Endothelial cell of umbilical vein (primary cell): ENCODE results near the gene FBXO27. TPM values are rescaled to one million over a fixed set of nuclear protein-coding genes. Genes with fewer than 3 reads are reported as not detected.

ENCODE experiments used
- BruUV-seq: library from RNA; stranded (reverse); fragments of 400-500 nt; replicated peaks from 2 replicates; lab custom pipeline; 2021; lab: Mats Ljungman, UMichigan
- CTCF ChIA-PET: fragments of 300-600, 350-600 bp; sonication (Branson Sonifier 250); formaldehyde crosslinking; loops from one replicate; lab custom pipeline; 2021; ENCODE audit warnings: antibody characterized with exemption, inconsistent platforms; lab: Charles Lee
- POLR2A ChIA-PET: fragments of 300-600, 350-600 bp; sonication (Branson Sonifier 250); formaldehyde crosslinking; loops from one replicate; lab custom pipeline; 2021; ENCODE audit warnings: antibody characterized with exemption, inconsistent platforms; lab: Charles Lee
- DNase-seq: peaks from one replicate; pipeline ENCODE4 v3.0.0-alpha.2; 2011; ENCODE audit warnings: low read depth, low spot score
- FAIRE-seq: peaks from 2 replicates; lab custom pipeline; 2011; peaks lifted over from hg19 to GRCh38; lab: Jason Lieb, UNC
- H2AFZ ChIP-seq: 2 replicates; pipeline ENCODE4 v1.6.0; 2012; ENCODE audit warnings: low read depth, low read length, control low read depth, inconsistent platforms
- H3K27ac ChIP-seq: 2 replicates; pipeline ENCODE4 v1.5.1; 2011; ENCODE audit warnings: low read depth, mild to moderate bottlenecking, control low read depth, low read length, moderate library complexity; ENCODE audit not compliant: insufficient read depth
- H3K27me3 ChIP-seq, 2 experiments: 2 replicates each; pipeline versions ENCODE4 v1.6.0 to v1.6.1; 2011; ENCODE audit warnings: low read length in 2 of 2, mixed read lengths in 1 of 2; ENCODE audit not compliant: control insufficient read depth in 2 of 2, insufficient read depth in 2 of 2
- H3K36me3 ChIP-seq, 2 experiments: 2 replicates in 1 of 2; 3 replicates in 1 of 2; pipeline ENCODE4 v1.5.1; 2011; ENCODE audit warnings: low read length in 2 of 2, mild to moderate bottlenecking in 1 of 2, moderate library complexity in 1 of 2; ENCODE audit not compliant: control insufficient read depth in 2 of 2, insufficient read depth in 2 of 2; ENCODE audit errors: extremely low read depth in 1 of 2
- H3K4me1 ChIP-seq: 3 replicates; pipeline ENCODE4 v1.5.1; 2011; ENCODE audit warnings: mild to moderate bottlenecking, low read length; ENCODE audit not compliant: control insufficient read depth, insufficient read depth; ENCODE audit errors: extremely low read depth
- H3K4me2 ChIP-seq: 2 replicates; pipeline ENCODE4 v1.6.1; 2011; ENCODE audit warnings: low read length, control low read depth, mixed read lengths; ENCODE audit not compliant: insufficient read depth
- H3K4me3 ChIP-seq, 3 experiments: fragments of 200-600 bp in 1 of 3; sonication (generic), shearing (Covaris generic) in 1 of 3; replicated peaks in 1 of 3; 2 replicates each; pipeline ENCODE4 v1.5.1; 2011 to 2016; ENCODE audit warnings: control low read depth in 3 of 3, low read length in 3 of 3, mild to moderate bottlenecking in 2 of 3, inconsistent platforms in 1 of 3, low read depth in 1 of 3, moderate library complexity in 1 of 3; ENCODE audit not compliant: insufficient read depth in 1 of 3
- H3K79me2 ChIP-seq: 2 replicates; pipeline ENCODE4 v1.6.0; 2012; ENCODE audit warnings: low read length, inconsistent platforms; ENCODE audit not compliant: control insufficient read depth, insufficient read depth
- H3K9ac ChIP-seq: replicated peaks from 2 replicates; pipeline ENCODE3; 2011; ENCODE audit warnings: low read length, control low read depth; ENCODE audit not compliant: insufficient read depth; ENCODE audit errors: extremely low read depth
- H3K9me1 ChIP-seq: replicated peaks from 3 replicates; pipeline ENCODE4 v1.6.0; 2011; ENCODE audit warnings: mild to moderate bottlenecking, low read length; ENCODE audit not compliant: control insufficient read depth, insufficient read depth; ENCODE audit errors: extremely low read depth
- H3K9me3 ChIP-seq: replicated peaks from 2 replicates; pipeline ENCODE4 v1.5.1; 2012; ENCODE audit warnings: low read length, inconsistent platforms; ENCODE audit not compliant: control insufficient read depth, insufficient read depth
- H4K20me1 ChIP-seq: replicated peaks from 2 replicates; pipeline ENCODE3; 2011; ENCODE audit warnings: mild to moderate bottlenecking, low read length; ENCODE audit not compliant: control insufficient read depth, insufficient read depth; ENCODE audit errors: extremely low read depth
- EZH2 ChIP-seq: IDR thresholded peaks from 2 replicates; pipeline ENCODE4 v1.6.1; 2012; ENCODE audit warnings: borderline replicate concordance, low read depth, mild to moderate bottlenecking, moderate library complexity, low read length, inconsistent platforms; ENCODE audit not compliant: severe bottlenecking
- FOS ChIP-seq: IDR thresholded peaks from 2 replicates; pipeline ENCODE4 v1.6.1; 2011; ENCODE audit warnings: mild to moderate bottlenecking, low read length, moderate library complexity, borderline replicate concordance; ENCODE audit not compliant: insufficient read depth
- GATA2 ChIP-seq: IDR thresholded peaks from 2 replicates; pipeline ENCODE4 v1.7.0; 2011; ENCODE audit warnings: low read depth, mild to moderate bottlenecking, moderate library complexity, mixed read lengths, low read length; ENCODE audit not compliant: insufficient read length, insufficient read depth
- JUN ChIP-seq: IDR thresholded peaks from 2 replicates; pipeline ENCODE4 v1.6.1; 2011; ENCODE audit warnings: borderline replicate concordance, low read depth; ENCODE audit not compliant: insufficient read length, insufficient read depth
- MYC ChIP-seq: IDR thresholded peaks from one replicate; pipeline ENCODE4 v1.6.1; 2011; ENCODE audit warnings: mild to moderate bottlenecking, low read depth, low read length
- POLR2A ChIP-seq: IDR thresholded peaks from 2 replicates; pipeline ENCODE4 v1.6.1; 2012; ENCODE audit warnings: low read depth, mild to moderate bottlenecking, control low read depth, low read length
- POLR2AphosphoS5 ChIP-seq: IDR thresholded peaks from 2 replicates; pipeline ENCODE4 v1.6.1; 2012; ENCODE audit warnings: low read depth, mild to moderate bottlenecking, control low read depth, low read length, moderate library complexity; ENCODE audit not compliant: insufficient read depth
- dilution Hi-C: fragments of 300-500 bp; cut with MboI; formaldehyde crosslinking; loops from one replicate; pipeline ENCODE4 v1.15.0; 2019; ENCODE audit warnings: low sequenced_read_pairs; ENCODE audit not compliant: extremely low pct_ligation_motif_present
- intact Hi-C: fragments of 100-400 bp; cut with micrococcal nuclease; formaldehyde crosslinking; loops from one replicate; pipeline ENCODE4 v1.10.0; 2022
- polyA plus RNA-seq, 4 experiments: library from polyadenylated mRNA; depleted of rRNA in 3 of 4; stranded (reverse) in 3 of 4; unstranded in 1 of 4; fragments of >200 nt; gene quantifications; 2 replicates each; pipeline versions ENCODE4 v1.2.1 to v1.2.3, GENCODE V29; 2011 to 2012; ENCODE audit warnings: missing spikeins in 1 of 4
- total RNA-seq: library from RNA; stranded (reverse); gene quantifications from 2 replicates; pipeline ENCODE4 v1.2.3, GENCODE V29; 2021
- TF ChIP-seq, protein P1 (sequence below): IDR thresholded peaks from 2 replicates; pipeline ENCODE4 v1.6.1; 2011; ENCODE audit not compliant: insufficient read depth, insufficient read length
- TF ChIP-seq, protein P2 (sequence below), 2 donors: IDR thresholded peaks; 1 replicate in 1 of 2; 2 replicates in 1 of 2; pipeline ENCODE4 v1.5.1; 2011; ENCODE audit warnings: low read length in 2 of 2, mild to moderate bottlenecking in 2 of 2, moderate library complexity in 2 of 2, control low read depth in 1 of 2, inconsistent platforms in 1 of 2, low read depth in 1 of 2; ENCODE audit not compliant: insufficient read depth in 1 of 2; ENCODE audit errors: extremely low read depth in 1 of 2

The FBXO27 gene
- total and polyA plus RNA-seq, 2 donors (not counting 3 experiments of a cell fraction or from before 2014, with no cell fraction given) = 3.5 to 4.2 TPM

DNA sequence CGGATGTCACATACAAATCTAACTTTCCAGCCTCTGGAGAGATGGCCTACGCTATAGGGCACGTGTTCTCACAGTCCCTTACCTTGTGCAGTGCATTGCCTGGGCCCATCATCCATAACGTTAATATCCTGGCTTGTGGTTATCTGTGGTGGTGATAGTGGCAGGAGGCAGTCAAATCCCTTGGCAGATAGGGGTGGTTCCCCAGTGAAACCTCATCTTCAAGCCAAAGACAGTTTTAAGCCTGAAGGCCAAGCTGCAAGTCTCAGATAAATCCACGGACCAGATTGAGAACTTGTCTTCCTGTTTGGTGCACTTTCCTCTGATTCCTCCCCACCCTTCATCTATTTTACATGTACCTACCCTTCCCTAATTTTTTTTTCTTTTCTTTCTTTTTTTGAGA, 52.5 kb downstream of the FBXO27 start:
- H3K9me1 ChIP-seq = no peaks in the 10 kb centered on the region
- no peaks in the 10 kb centered on the region for H3K27me3 ChIP-seq
- intact Hi-C loops (no loop called here), dilution Hi-C loops (no loop called here)
- BruUV-seq = no TSS peak
- H3K9ac ChIP-seq = no peak overlapping the region
- peaks cover under 1% of the 10 kb centered on the region for H3K79me2 ChIP-seq
- no peaks in the 10 kb centered on the region for H4K20me1 ChIP-seq
- ChIA-PET POLR2A (no interaction called here), CTCF (no interaction called here)
- H3K4me3 ChIP-seq = no peak overlapping the region
- DNase-seq (no peak), FAIRE-seq (no peak)
- no peak overlapping the region for H2AFZ ChIP-seq
- TF ChIP-seq, protein P1, sequence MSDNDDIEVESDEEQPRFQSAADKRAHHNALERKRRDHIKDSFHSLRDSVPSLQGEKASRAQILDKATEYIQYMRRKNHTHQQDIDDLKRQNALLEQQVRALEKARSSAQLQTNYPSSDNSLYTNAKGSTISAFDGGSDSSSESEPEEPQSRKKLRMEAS = no peak
- TF ChIP-seq POLR2A (no peak), EZH2 (no peak), GATA2 (no peak), JUN (no peak), MYC (no peak), FOS (no peak), POLR2AphosphoS5 (no peak)
- TF ChIP-seq, protein P2, sequence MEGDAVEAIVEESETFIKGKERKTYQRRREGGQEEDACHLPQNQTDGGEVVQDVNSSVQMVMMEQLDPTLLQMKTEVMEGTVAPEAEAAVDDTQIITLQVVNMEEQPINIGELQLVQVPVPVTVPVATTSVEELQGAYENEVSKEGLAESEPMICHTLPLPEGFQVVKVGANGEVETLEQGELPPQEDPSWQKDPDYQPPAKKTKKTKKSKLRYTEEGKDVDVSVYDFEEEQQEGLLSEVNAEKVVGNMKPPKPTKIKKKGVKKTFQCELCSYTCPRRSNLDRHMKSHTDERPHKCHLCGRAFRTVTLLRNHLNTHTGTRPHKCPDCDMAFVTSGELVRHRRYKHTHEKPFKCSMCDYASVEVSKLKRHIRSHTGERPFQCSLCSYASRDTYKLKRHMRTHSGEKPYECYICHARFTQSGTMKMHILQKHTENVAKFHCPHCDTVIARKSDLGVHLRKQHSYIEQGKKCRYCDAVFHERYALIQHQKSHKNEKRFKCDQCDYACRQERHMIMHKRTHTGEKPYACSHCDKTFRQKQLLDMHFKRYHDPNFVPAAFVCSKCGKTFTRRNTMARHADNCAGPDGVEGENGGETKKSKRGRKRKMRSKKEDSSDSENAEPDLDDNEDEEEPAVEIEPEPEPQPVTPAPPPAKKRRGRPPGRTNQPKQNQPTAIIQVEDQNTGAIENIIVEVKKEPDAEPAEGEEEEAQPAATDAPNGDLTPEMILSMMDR (IDR thresholded peaks at IDR 0.05; ENCODE audit: extremely low read depth in 1 of 2, insufficient read depth in 1 of 2, low read depth in 1 of 2, low read length in 2 of 2) = no peak
- H3K36me3 ChIP-seq = no peaks in the 10 kb centered on the region
- no peak overlapping the region for H3K4me2 ChIP-seq
- no peak overlapping the region for H3K27ac ChIP-seq
- H3K4me1 ChIP-seq = peaks cover 8% of the 10 kb centered on the region
- no peaks in the 10 kb centered on the region for H3K9me3 ChIP-seq
